Fibroblast of pulmonary artery (primary cell): ENCODE measurements around the gene SLC2A10.

Experiments
- DNase-seq: peaks from one replicate; pipeline ENCODE4 v3.0.0-alpha.2; 2010; ENCODE audit warnings: low read depth
- H3K4me3 ChIP-seq: replicated peaks from 2 replicates; pipeline ENCODE4 v1.5.1; 2011; ENCODE audit warnings: low read depth, mild to moderate bottlenecking, control low read depth, low read length, moderate library complexity
- CTCF ChIP-seq: IDR thresholded peaks from 2 replicates; pipeline ENCODE4 v1.5.1; 2011; ENCODE audit warnings: mild to moderate bottlenecking, control low read depth, low read length, inconsistent platforms; ENCODE audit errors: missing control alignments

SLC2A10 gene

GRCh38 chr20:46775806-46776205 lies 66.4 kb downstream of the SLC2A10 start:
- H3K4me3 ChIP-seq: no peak overlapping the region
- DNase-seq: no peak
- no peak for TF ChIP-seq CTCF

- no peak for TF ChIP-seq CTCF
- no peak for DNase-seq
- no peak overlapping the region for H3K4me3 ChIP-seq
These were observed 67.9 kb downstream of the SLC2A10 start for GRCh38 chr20:46777331-46777730.

- no peak for TF ChIP-seq CTCF
- no peak for DNase-seq
- H3K4me3 ChIP-seq: no peak overlapping the region
These were observed 70.4 kb downstream of the SLC2A10 start for GRCh38 chr20:46779831-46780230.

DNA sequence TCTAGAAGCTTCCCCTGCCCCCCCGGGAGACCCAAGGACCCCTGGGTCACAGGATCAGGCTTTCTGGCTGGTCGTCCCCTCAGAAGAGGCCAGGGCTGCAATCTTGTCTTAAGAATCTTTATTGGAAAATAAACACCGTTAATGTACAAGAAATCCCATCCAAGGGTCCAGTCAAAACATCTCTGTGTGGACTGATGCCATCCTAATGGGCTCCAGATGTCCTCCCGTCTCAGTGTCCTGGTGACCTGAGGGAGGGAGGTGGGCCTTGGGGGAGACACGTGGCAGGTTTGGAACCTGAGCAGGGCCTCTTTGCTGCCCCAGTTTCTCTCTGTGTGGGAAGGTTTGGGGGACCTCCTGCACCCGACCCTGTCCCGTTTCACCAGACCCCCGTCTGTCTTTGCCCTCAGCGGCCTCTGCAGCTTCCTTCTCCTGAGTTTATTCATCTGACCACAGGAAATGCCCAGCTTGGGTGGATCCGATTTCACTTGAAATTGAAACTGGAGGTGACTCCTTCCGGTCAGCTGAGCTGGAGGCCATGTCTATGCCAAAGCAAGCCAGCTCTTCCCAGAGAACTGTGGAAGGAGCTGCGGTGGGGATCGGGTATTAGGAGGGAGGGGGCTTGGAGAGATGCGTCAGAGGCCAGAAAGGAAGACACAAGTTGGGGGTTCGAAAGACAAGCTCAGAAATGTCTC lies 75.1 kb downstream of the SLC2A10 start:
- no peak for TF ChIP-seq CTCF
- DNase-seq: no peak
- H3K4me3 ChIP-seq: no peak overlapping the region
